CD4-positive, CD25-positive, alpha-beta regulatory T cell (primary cell): ENCODE results near the gene CES5A. TPM values are rescaled to one million over a fixed set of nuclear protein-coding genes. Genes with fewer than 3 reads are reported as not detected.

ENCODE experiments used
- ATAC-seq, 2 donors: fragments of 150-1000 bp; cut with Tn5 transposase; one replicate each; pipeline ENCODE4 v1.10.0; 2021; ENCODE audit warnings: low read depth in 2 of 2, moderate number of reproducible peaks in 2 of 2, moderate library complexity in 1 of 2
- DNase-seq, 3 donors: peaks; one replicate each; pipeline versions ENCODE4 v3.0.0 to v3.0.0-alpha.2; 2012 to 2022; ENCODE audit warnings: mixed read lengths in 1 of 3
- H3K27ac ChIP-seq: one replicate; pipeline ENCODE4 v1.7.0; 2013; ENCODE audit warnings: mild to moderate bottlenecking, low read length; ENCODE audit not compliant: insufficient read depth, poor library complexity, severe bottlenecking
- H3K27me3 ChIP-seq: one replicate; pipeline ENCODE4 v1.7.0; 2013; ENCODE audit warnings: low read length; ENCODE audit not compliant: control insufficient read depth, insufficient read depth
- H3K36me3 ChIP-seq: one replicate; pipeline ENCODE4 v1.7.0; 2013; ENCODE audit warnings: mild to moderate bottlenecking, low read length, moderate library complexity; ENCODE audit not compliant: control insufficient read depth, insufficient read depth
- H3K4me1 ChIP-seq: 2 replicates; pipeline ENCODE4 v1.7.0; 2013; ENCODE audit warnings: mild to moderate bottlenecking, low read length; ENCODE audit not compliant: insufficient read depth, control insufficient read depth, poor library complexity, severe bottlenecking
- H3K4me3 ChIP-seq: one replicate; pipeline ENCODE4 v1.7.0; 2013; ENCODE audit warnings: low read depth, mild to moderate bottlenecking, low read length, moderate library complexity
- H3K9me3 ChIP-seq, 2 experiments: 1 replicate in 1 of 2; 2 replicates in 1 of 2; pipeline ENCODE4 v1.7.0; 2013; ENCODE audit warnings: low read length in 2 of 2, mild to moderate bottlenecking in 1 of 2, moderate library complexity in 1 of 2; ENCODE audit not compliant: control insufficient read depth in 2 of 2
- H3K27ac Mint-ChIP-seq, 3 donors: one replicate each; pipeline ENCODE4 v1.8.0; 2020 to 2022; ENCODE audit warnings: mild to moderate bottlenecking in 3 of 3, mixed read lengths in 3 of 3, moderate library complexity in 2 of 3
- H3K27me3 Mint-ChIP-seq: one replicate; pipeline ENCODE4 v1.8.0; 2022; ENCODE audit warnings: mild to moderate bottlenecking, mixed read lengths
- H3K36me3 Mint-ChIP-seq: one replicate; pipeline ENCODE4 v1.8.0; 2020; ENCODE audit warnings: mixed read lengths
- H3K4me1 Mint-ChIP-seq, 4 donors: one replicate each; pipeline ENCODE4 v1.8.0; 2020 to 2022; ENCODE audit warnings: mixed read lengths in 4 of 4, mild to moderate bottlenecking in 1 of 4
- H3K4me3 Mint-ChIP-seq, 4 donors: one replicate each; pipeline ENCODE4 v1.8.0; 2020 to 2022; ENCODE audit warnings: mild to moderate bottlenecking in 4 of 4, mixed read lengths in 4 of 4, moderate library complexity in 3 of 4
- H3K9me3 Mint-ChIP-seq, 7 donors: one replicate each; pipeline ENCODE4 v1.8.0; 2020 to 2022; ENCODE audit warnings: mixed read lengths in 7 of 7, mild to moderate bottlenecking in 3 of 7, moderate library complexity in 2 of 7
- polyA plus RNA-seq, 4 donors: library from polyadenylated mRNA; unstranded; fragments of 300-500 nt; fragmentation: Illumina TruSeq; gene quantifications; one replicate each; pipeline ENCODE4 v1.2.3, GENCODE V29; 2021
- total RNA-seq: library from RNA; stranded (reverse); gene quantifications from one replicate; pipeline ENCODE4 v1.2.3, GENCODE V29; 2022

The CES5A gene
- total and polyA plus RNA-seq, 5 donors from 2014 or later, result not detected

DNA sequence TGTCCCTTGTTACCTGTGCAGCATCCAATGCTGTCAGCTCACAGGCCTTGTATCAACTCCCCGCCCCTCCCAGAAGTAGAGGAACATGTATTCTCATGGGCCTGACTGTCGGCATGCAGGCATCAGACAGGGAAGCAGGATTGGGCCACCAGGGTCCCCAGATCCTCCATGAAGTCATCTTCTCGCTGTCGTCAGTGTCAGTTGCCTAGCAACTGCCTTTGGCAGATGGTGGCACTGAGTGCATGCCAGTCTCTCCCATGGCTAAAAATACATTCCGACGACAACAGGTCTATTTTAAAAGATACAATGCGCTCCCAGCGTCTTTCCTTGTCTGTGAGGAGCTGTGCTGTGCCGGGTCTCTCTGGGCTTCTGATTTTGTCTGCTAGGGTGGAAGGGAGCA lies 36.8 kb upstream of the CES5A start:
- H3K4me3 Mint-ChIP-seq, result no peak overlapping the region
- no peak for ATAC-seq
- no peaks in the 10 kb centered on the region for H3K4me1 Mint-ChIP-seq
- H3K27ac Mint-ChIP-seq, result no peak overlapping the region
- H3K27me3 ChIP-seq, result no peaks in the 10 kb centered on the region
- no peak overlapping the region for H3K4me3 ChIP-seq
- H3K4me1 ChIP-seq, result no peaks in the 10 kb centered on the region
- H3K36me3 ChIP-seq, result no peaks in the 10 kb centered on the region
- H3K36me3 Mint-ChIP-seq, result no peaks in the 10 kb centered on the region
- no peak overlapping the region for H3K27ac ChIP-seq
- DNase-seq, result no peak
- no peaks in the 10 kb centered on the region for H3K27me3 Mint-ChIP-seq
- peaks cover 0 to 8% (median 1%) of the 10 kb centered on the region in 7 donors for H3K9me3 Mint-ChIP-seq
- H3K9me3 ChIP-seq, result no peaks in the 10 kb centered on the region

DNA sequence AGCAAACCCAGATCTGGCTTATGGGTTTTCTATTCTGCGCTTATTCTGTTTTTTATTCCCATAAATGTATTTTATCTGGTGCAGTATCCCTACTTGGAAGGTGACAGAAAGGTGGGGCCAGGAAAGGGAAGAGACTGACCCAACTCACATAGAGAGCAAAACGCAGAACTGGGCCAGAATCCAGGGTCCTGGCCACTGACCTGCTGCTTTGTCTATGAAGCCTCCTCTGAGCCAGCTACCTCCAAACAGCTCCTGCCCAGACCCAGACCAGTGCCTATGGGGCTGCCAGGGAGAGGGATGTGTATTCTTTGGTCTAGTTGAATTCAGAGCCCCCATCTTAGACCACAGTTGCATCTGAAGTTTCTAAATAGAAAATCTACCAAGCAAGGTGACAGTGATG lies 36.4 kb upstream of the CES5A start:
- Mint-ChIP-seq H3K36me3 (no peaks in the 10 kb centered on the region), H3K27me3 (no peaks in the 10 kb centered on the region)
- ATAC-seq, result no peak

GRCh38 chr16:55909876-55910275 lies 34.7 kb upstream of the CES5A start:
- Mint-ChIP-seq H3K9me3 (peaks cover 0 to 9% (median 1%) of the 10 kb centered on the region in 7 donors), H3K4me3 (no peak overlapping the region), H3K36me3 (no peaks in the 10 kb centered on the region), H3K27me3 (no peaks in the 10 kb centered on the region), H3K4me1 (no peaks in the 10 kb centered on the region), H3K27ac (no peak overlapping the region)
- Histone ChIP-seq H3K27me3 (no peaks in the 10 kb centered on the region), H3K4me3 (no peak overlapping the region), H3K9me3 (no peaks in the 10 kb centered on the region), H3K36me3 (no peaks in the 10 kb centered on the region), H3K4me1 (no peaks in the 10 kb centered on the region), H3K27ac (no peak overlapping the region)
- ATAC-seq (no peak), DNase-seq (no peak)

More for the DNA sequence above, 36.4 kb upstream of the CES5A start:
- Mint-ChIP-seq H3K9me3 (peaks cover 0 to 9% (median 1%) of the 10 kb centered on the region in 7 donors), H3K27ac (no peak overlapping the region), H3K4me1 (no peaks in the 10 kb centered on the region), H3K4me3 (no peak overlapping the region)
- Histone ChIP-seq H3K4me1 (no peaks in the 10 kb centered on the region), H3K27me3 (no peaks in the 10 kb centered on the region), H3K9me3 (no peaks in the 10 kb centered on the region), H3K36me3 (no peaks in the 10 kb centered on the region), H3K4me3 (no peak overlapping the region), H3K27ac (no peak overlapping the region)
- DNase-seq, result no peak

DNA sequence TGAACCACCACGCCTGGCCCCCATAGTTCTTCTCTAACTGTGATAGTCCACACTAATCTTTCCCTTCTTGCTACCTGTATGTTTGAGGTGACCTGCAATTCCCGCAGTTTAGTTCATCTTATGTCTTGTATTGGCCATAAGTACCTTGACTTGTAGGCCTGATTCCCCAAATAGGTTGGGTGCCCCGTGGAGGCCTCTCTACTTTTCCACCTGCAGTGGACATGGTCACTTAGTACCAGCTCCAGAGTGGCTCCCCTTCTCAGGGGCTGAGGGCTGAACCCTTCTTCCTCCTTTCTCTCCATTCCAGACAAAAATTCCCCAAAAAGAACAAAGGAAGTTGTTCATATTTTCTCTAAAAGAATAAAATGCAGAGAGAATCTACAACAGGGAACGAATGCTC lies 33.5 kb upstream of the CES5A start:
- H3K4me1 Mint-ChIP-seq, result no peaks in the 10 kb centered on the region
- peaks cover 0 to 12% (median 6%) of the 10 kb centered on the region in 7 donors for H3K9me3 Mint-ChIP-seq
- H3K9me3 ChIP-seq, result peaks cover 7% of the 10 kb centered on the region in 2 experiments
- no peaks in the 10 kb centered on the region for H3K36me3 ChIP-seq
- no peak overlapping the region for H3K27ac Mint-ChIP-seq
- H3K27me3 ChIP-seq, result no peaks in the 10 kb centered on the region
- ATAC-seq (no peak), DNase-seq (no peak)
- no peaks in the 10 kb centered on the region for H3K4me1 ChIP-seq
- H3K27ac ChIP-seq, result no peak overlapping the region
- no peak overlapping the region for H3K4me3 ChIP-seq
- H3K27me3 Mint-ChIP-seq, result no peaks in the 10 kb centered on the region
- H3K36me3 Mint-ChIP-seq, result no peaks in the 10 kb centered on the region
- no peak overlapping the region for H3K4me3 Mint-ChIP-seq

DNA sequence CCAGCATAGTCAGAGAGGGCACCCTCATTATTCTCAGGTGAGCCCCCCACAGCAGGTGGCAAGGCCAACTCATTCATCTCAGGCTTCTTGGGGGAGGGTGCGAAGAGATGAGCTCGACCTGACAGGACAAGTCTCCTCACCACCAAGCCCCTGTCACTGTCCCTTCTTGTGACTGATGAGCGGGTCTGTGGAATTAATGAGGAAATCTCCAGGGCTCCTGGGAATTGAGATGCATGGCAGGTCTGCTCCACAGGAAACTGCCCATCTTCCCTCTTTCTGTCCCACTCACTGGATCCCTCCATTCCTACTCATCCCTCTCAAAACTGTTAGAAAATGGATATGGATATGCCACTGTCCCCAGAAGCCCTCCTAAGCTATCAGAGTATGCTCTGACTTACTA lies 32.5 kb upstream of the CES5A start:
- no peaks in the 10 kb centered on the region for H3K27me3 ChIP-seq
- Mint-ChIP-seq H3K4me3 (no peak overlapping the region), H3K4me1 (no peaks in the 10 kb centered on the region), H3K27ac (no peak overlapping the region), H3K36me3 (no peaks in the 10 kb centered on the region), H3K27me3 (no peaks in the 10 kb centered on the region), H3K9me3 (peaks cover 0 to 21% (median 8%) of the 10 kb centered on the region in 7 donors)
- ATAC-seq (no peak), DNase-seq (no peak)
- H3K4me1 ChIP-seq, result no peaks in the 10 kb centered on the region
- H3K9me3 ChIP-seq, result peaks cover 7 to 11% of the 10 kb centered on the region in 2 experiments
- H3K36me3 ChIP-seq, result no peaks in the 10 kb centered on the region
- H3K27ac ChIP-seq, result no peak overlapping the region
- no peak overlapping the region for H3K4me3 ChIP-seq

GRCh38 chr16:55906123-55906522 lies 30.9 kb upstream of the CES5A start:
- Mint-ChIP-seq H3K9me3 (peaks cover 0 to 24% (median 8%) of the 10 kb centered on the region in 7 donors), H3K36me3 (no peaks in the 10 kb centered on the region)

DNA sequence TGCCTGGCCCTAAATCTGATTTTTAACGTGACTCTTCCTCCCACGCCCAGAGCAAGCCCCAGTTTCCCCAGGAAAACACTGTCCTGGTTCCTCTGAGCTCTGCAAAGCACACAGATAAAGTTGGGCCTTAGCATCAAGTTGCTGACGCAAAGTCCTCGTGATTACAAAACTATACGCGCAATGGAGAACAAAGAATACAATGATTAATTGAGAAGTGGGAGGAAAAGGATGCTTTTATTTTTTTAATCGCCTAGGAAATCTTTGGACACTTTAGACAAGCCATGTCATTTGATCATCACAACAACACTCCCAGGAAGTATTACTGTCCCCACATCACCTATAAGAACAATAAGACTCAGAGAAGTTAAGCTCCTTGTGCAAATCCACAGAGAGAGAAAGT lies 30.5 kb upstream of the CES5A start:
- Mint-ChIP-seq H3K36me3 (no peaks in the 10 kb centered on the region), H3K9me3 (peaks cover 0 to 24% (median 7%) of the 10 kb centered on the region in 7 donors), H3K4me3 (no peak overlapping the region), H3K27ac (no peak overlapping the region), H3K4me1 (no peaks in the 10 kb centered on the region), H3K27me3 (no peaks in the 10 kb centered on the region)
- no peak for ATAC-seq
- DNase-seq, result no peak
- Histone ChIP-seq H3K4me1 (no peaks in the 10 kb centered on the region), H3K4me3 (no peak overlapping the region), H3K27ac (no peak overlapping the region), H3K36me3 (no peaks in the 10 kb centered on the region), H3K27me3 (no peaks in the 10 kb centered on the region), H3K9me3 (peaks cover 7 to 11% of the 10 kb centered on the region in 2 experiments)

More at GRCh38 chr16:55906123-55906522, 30.9 kb upstream of the CES5A start:
- no peak for ATAC-seq
- Histone ChIP-seq H3K27ac (no peak overlapping the region), H3K9me3 (peaks cover 7 to 11% of the 10 kb centered on the region in 2 experiments), H3K4me1 (no peaks in the 10 kb centered on the region), H3K27me3 (no peaks in the 10 kb centered on the region), H3K36me3 (no peaks in the 10 kb centered on the region), H3K4me3 (no peak overlapping the region)
- H3K27me3 Mint-ChIP-seq, result no peaks in the 10 kb centered on the region
- H3K4me3 Mint-ChIP-seq, result no peak overlapping the region
- no peak for DNase-seq
- no peaks in the 10 kb centered on the region for H3K4me1 Mint-ChIP-seq
- no peak overlapping the region for H3K27ac Mint-ChIP-seq

DNA sequence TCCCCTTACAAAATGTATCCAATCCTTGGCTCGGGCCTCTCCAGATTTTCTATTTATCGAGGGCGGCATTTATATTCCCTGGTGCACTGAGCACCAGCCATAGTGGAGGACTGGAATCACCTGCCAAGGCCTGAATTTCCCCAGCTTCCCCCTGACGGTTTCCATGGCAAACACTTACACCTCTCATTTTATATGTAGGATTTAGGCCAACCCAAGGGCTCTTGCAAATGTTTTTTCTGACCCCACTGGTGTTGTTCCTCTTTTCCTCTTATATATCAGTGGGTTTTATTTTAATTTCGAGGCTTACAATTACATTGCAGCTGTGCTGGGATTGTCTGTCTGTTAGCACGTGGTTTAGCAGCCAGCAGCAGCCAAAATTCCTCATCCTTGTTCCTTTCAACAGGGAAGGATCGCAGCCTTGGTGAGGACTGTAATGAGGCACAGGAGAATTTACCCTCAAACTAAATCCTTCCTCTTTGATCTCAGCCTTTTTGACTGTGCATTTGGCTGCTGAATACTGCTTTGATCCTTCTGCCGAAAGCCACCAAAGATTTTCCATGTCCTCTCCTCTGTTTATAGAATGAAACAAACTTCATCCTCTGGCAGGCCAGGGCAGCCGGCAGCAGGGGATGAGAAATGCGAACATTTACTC lies 26.5 kb upstream of the CES5A start:
- H3K4me3 Mint-ChIP-seq, result no peak overlapping the region
- H3K36me3 ChIP-seq, result no peaks in the 10 kb centered on the region
- H3K4me3 ChIP-seq, result no peak overlapping the region
- H3K36me3 Mint-ChIP-seq, result no peaks in the 10 kb centered on the region
- ATAC-seq (no peak), DNase-seq (no peak)
- no peaks in the 10 kb centered on the region for H3K4me1 ChIP-seq
- peaks cover 7 to 11% of the 10 kb centered on the region in 2 experiments for H3K9me3 ChIP-seq
- H3K4me1 Mint-ChIP-seq, result no peaks in the 10 kb centered on the region
- H3K27ac ChIP-seq, result no peak overlapping the region
- no peaks in the 10 kb centered on the region for H3K27me3 ChIP-seq
- H3K27ac Mint-ChIP-seq, result no peak overlapping the region
- peaks cover 5% of the 10 kb centered on the region for H3K27me3 Mint-ChIP-seq
- peaks cover 0 to 24% (median 4%) of the 10 kb centered on the region in 7 donors for H3K9me3 Mint-ChIP-seq
